ENCODE data around the gene TBC1D14. TPM values are rescaled to one million over a fixed set of nuclear protein-coding genes. Genes with fewer than 3 reads are reported as not detected.

Gene TBC1D14
- total RNA-seq, 1 experiment from 2014 or later: 36.3 TPM

- in situ Hi-C loops (cut with HindIII; ENCODE audit: low pct_unique_long_range_greater_than_20kb, low sequenced_read_pairs): no loop called here
- Histone ChIP-seq H3K9me3 (ENCODE audit: control insufficient read depth, insufficient read depth, low read depth, low read length) (no peaks in the 10 kb centered on the region), H3K4me3 (ENCODE audit: low read depth in 2 of 2, low read length in 2 of 2) (no peak overlapping the region), H3K27me3 (ENCODE audit: control insufficient read depth, insufficient read depth, low read length) (no peaks in the 10 kb centered on the region), H3K4me1 (ENCODE audit: control insufficient read depth, insufficient read depth, low read length) (no peaks in the 10 kb centered on the region), H3K27ac (ENCODE audit: low read length) (no peak overlapping the region), H3K36me3 (ENCODE audit: control insufficient read depth, insufficient read depth, low read length) (no peaks in the 10 kb centered on the region)
- TF ChIP-seq SIN3A (IDR thresholded peaks at IDR 0.05; ENCODE audit: borderline replicate concordance, insufficient read depth, low read depth, low read length): no peak
- ATAC-seq (no peak), DNase-seq (ENCODE audit: low read depth, low spot score) (no peak)
- intact Hi-C loops (cut with micrococcal nuclease; ENCODE audit: unreplicated experiment): no loop called here
- ChIA-PET CTCF (no interaction called here), POLR2A (no interaction called here)
- BruUV-seq (replicated peaks): no TSS peak
Measured at GRCh38 chr4:6894528-6895498, 14.8 kb upstream of the TBC1D14 start.

- no TSS peak for BruUV-seq (replicated peaks)
- no peak overlapping the region for H3K4me3 ChIP-seq (ENCODE audit: low read depth in 2 of 2, low read length in 2 of 2)
- H3K4me1 ChIP-seq (ENCODE audit: control insufficient read depth, insufficient read depth, low read length): no peaks in the 10 kb centered on the region
- in situ Hi-C loops (cut with HindIII; ENCODE audit: low pct_unique_long_range_greater_than_20kb, low sequenced_read_pairs): no loop called here
- DNase-seq (ENCODE audit: low read depth, low spot score) (no peak), ATAC-seq (no peak)
- TF ChIP-seq POLR2AphosphoS5 (IDR thresholded peaks at IDR 0.05; ENCODE audit: low read depth, low read length) (no peak), SIN3A (IDR thresholded peaks at IDR 0.05; ENCODE audit: borderline replicate concordance, insufficient read depth, low read depth, low read length) (no peak), REST (IDR thresholded peaks at IDR 0.05; ENCODE audit: insufficient read depth in 1 of 2, low read depth in 2 of 2, low read length in 1 of 2) (no peak), CTCF (IDR thresholded peaks at IDR 0.05) (no peak), TCF7L2 (IDR thresholded peaks at IDR 0.05; ENCODE audit: low read depth, low read length) (no peak)
- no peaks in the 10 kb centered on the region for H3K27me3 ChIP-seq (ENCODE audit: control insufficient read depth, insufficient read depth, low read length)
- ChIA-PET POLR2A (no interaction called here), CTCF (no interaction called here)
- intact Hi-C loops (cut with micrococcal nuclease; ENCODE audit: unreplicated experiment): no loop called here
- H3K27ac ChIP-seq (ENCODE audit: low read length): no peak overlapping the region
- no peaks in the 10 kb centered on the region for H3K9me3 ChIP-seq (ENCODE audit: control insufficient read depth, insufficient read depth, low read depth, low read length)
- no peaks in the 10 kb centered on the region for H3K36me3 ChIP-seq (ENCODE audit: control insufficient read depth, insufficient read depth, low read length)
Measured at GRCh38 chr4:6896035-6896434, 13.6 kb upstream of the TBC1D14 start.

GRCh38 chr4:6898763-6899162 lies 10.9 kb upstream of the TBC1D14 start:
- DNase-seq (ENCODE audit: low read depth, low spot score): no peak
- no TSS peak for BruUV-seq (replicated peaks)
- in situ Hi-C loops (cut with HindIII; ENCODE audit: low pct_unique_long_range_greater_than_20kb, low sequenced_read_pairs): no loop called here
- Histone ChIP-seq H3K4me3 (ENCODE audit: low read depth in 2 of 2, low read length in 2 of 2) (no peak overlapping the region), H3K36me3 (ENCODE audit: control insufficient read depth, insufficient read depth, low read length) (no peaks in the 10 kb centered on the region), H3K4me1 (ENCODE audit: control insufficient read depth, insufficient read depth, low read length) (no peaks in the 10 kb centered on the region), H3K9me3 (ENCODE audit: control insufficient read depth, insufficient read depth, low read depth, low read length) (no peaks in the 10 kb centered on the region), H3K27ac (ENCODE audit: low read length) (no peak overlapping the region), H3K27me3 (ENCODE audit: control insufficient read depth, insufficient read depth, low read length) (no peaks in the 10 kb centered on the region)
- ChIA-PET CTCF (no interaction called here), POLR2A (no interaction called here)
- no peak for ATAC-seq
- TF ChIP-seq SIN3A (IDR thresholded peaks at IDR 0.05; ENCODE audit: borderline replicate concordance, insufficient read depth, low read depth, low read length) (no peak), REST (IDR thresholded peaks at IDR 0.05; ENCODE audit: insufficient read depth in 1 of 2, low read depth in 2 of 2, low read length in 1 of 2) (no peak), TCF7L2 (IDR thresholded peaks at IDR 0.05; ENCODE audit: low read depth, low read length) (no peak), CTCF (IDR thresholded peaks at IDR 0.05) (no peak), POLR2AphosphoS5 (IDR thresholded peaks at IDR 0.05; ENCODE audit: low read depth, low read length) (no peak)
- intact Hi-C loops (cut with micrococcal nuclease; ENCODE audit: unreplicated experiment): no loop called here
